Measurements from ENCODE around the gene TAX1BP1.

Gene TAX1BP1

DNA sequence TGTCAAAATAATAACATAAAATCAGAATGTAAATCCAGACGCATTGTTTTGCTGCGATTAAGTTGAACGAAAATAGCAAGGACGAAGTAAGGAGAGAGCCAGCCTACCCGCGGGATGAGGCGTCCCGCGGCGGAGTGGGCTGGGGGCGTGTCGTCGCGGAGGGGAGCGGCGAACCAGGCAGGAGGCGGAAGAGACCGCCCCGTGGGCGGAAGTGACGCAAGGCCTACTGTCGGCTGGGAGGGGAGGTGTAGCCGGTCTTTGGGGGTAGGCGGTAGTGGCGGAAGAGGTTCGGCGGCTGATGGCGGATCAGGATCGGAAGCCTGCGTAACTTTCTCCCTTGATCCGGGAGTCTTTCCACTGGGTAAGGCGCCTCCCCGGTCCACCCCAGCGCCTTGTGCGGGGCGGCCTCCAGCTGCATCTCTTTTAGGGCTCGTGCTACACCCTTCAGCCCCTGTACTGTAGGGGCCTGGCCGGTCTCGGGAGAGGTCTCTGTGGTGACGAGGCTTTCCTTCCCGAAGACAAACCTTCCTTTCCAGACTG is at the start of gene TAX1BP1:
Gene TAX1BP1, plus strand, starts transcription at position 254 of the 540 bp plus-strand sequence. CDS start 8,363 bp downstream, outside the sequence.
- Histone ChIP-seq H3K4me3 (peak within 1 kb of the TSS; percentile 88), H3K36me3 (replicated peaks) (no peaks in the 10 kb centered on the region), H3K9me3 (no peaks in the 10 kb centered on the region), H3K4me1 (peaks cover 30% of the 10 kb centered on the region), H3K27me3 (ENCODE audit: low read depth) (no peaks in the 10 kb centered on the region)
- DNase-seq (ENCODE audit: low spot score in 2 of 2): peak; percentile 92 to 97
- in situ Hi-C loops (cut with MboI; ENCODE audit: low sequenced_read_pairs): loop anchor here (10.0 kb wide), 1 partner anchor 535 kb away; the partner anchor contains the start of gene HOXA13

- DNase-seq (ENCODE audit: low spot score in 2 of 2): no peak
- Histone ChIP-seq H3K4me3 (no peak overlapping the region), H3K36me3 (replicated peaks) (no peaks in the 10 kb centered on the region), H3K27me3 (ENCODE audit: low read depth) (no peaks in the 10 kb centered on the region), H3K4me1 (no peaks in the 10 kb centered on the region), H3K9me3 (no peaks in the 10 kb centered on the region; the same call in 1 of the 2 replicates)
- in situ Hi-C loops (cut with MboI; ENCODE audit: low sequenced_read_pairs): no loop called here
Observed at GRCh38 chr7:27690649-27691048, 49.3 kb upstream of the TAX1BP1 start.

GRCh38 chr7:27693794-27694193 is 46.2 kb upstream of the TAX1BP1 start:
- no peak for DNase-seq (ENCODE audit: low spot score in 2 of 2)
- in situ Hi-C loops (cut with MboI; ENCODE audit: low sequenced_read_pairs): no loop called here

GRCh38 chr7:27695096-27695495 is 44.9 kb upstream of the TAX1BP1 start:
- no peaks in the 10 kb centered on the region for H3K9me3 ChIP-seq
- H3K4me1 ChIP-seq: no peaks in the 10 kb centered on the region
- no peak for DNase-seq (ENCODE audit: low spot score in 2 of 2)
- H3K4me3 ChIP-seq: no peak overlapping the region
- in situ Hi-C loops (cut with MboI; ENCODE audit: low sequenced_read_pairs): no loop called here
- H3K36me3 ChIP-seq (replicated peaks): no peaks in the 10 kb centered on the region
- no peaks in the 10 kb centered on the region for H3K27me3 ChIP-seq (ENCODE audit: low read depth)

More at GRCh38 chr7:27693794-27694193, 46.2 kb upstream of the TAX1BP1 start:
- no peaks in the 10 kb centered on the region for H3K9me3 ChIP-seq
- no peak overlapping the region for H3K4me3 ChIP-seq
- H3K36me3 ChIP-seq (replicated peaks): no peaks in the 10 kb centered on the region
- no peaks in the 10 kb centered on the region for H3K27me3 ChIP-seq (ENCODE audit: low read depth)
- H3K4me1 ChIP-seq: no peaks in the 10 kb centered on the region

DNA sequence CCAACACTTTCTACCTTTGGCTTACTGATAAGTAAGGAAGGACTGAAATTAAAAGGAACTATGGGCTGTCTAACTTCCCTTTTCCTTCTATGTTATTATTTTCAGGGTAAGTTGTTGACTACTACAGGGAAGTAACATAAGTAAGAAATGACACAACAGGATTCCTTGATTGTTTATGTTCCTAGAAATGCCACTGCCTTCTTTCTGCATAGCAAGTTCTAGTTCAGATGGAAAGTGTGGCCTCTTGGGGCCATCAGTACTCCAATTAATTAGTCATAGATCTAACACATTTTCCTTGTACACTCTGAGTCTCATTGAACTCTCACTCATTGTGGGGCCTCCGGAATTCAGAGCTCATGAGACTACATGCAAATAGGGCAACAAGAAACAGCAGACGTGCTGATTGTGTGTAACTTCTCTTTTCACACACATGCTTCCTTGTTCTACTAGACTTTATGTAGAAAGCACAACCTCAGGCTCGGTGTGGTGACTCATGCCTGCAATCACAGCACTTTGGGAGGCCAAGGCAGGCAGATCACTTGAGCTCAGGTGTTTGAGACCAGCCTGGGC is 42.0 kb upstream of the TAX1BP1 start:
- Histone ChIP-seq H3K9me3 (no peaks in the 10 kb centered on the region), H3K4me1 (peaks cover 6% of the 10 kb centered on the region), H3K36me3 (replicated peaks) (no peaks in the 10 kb centered on the region), H3K27me3 (ENCODE audit: low read depth) (no peaks in the 10 kb centered on the region), H3K4me3 (no peak overlapping the region)
- DNase-seq (ENCODE audit: low spot score in 2 of 2): no peak
- in situ Hi-C loops (cut with MboI; ENCODE audit: low sequenced_read_pairs): no loop called here

DNA sequence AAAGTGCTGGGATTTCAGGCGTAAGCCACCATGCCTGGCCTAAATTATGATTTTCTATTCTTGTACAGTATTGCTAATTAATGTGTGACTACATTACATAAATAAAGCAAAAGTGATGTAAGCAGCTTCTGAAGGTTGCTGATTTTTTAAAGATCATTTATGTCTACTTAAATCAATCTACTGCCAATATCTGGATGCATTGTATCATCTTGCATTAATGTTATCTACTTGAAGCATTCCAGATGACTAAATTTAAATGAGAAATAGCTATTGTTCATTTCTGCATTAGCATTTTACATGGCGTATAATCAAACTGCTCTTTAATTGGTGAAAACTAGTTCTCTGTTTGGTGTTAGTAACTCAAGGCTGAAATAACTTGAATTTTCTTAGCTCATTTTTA is 40.2 kb upstream of the TAX1BP1 start:
- Histone ChIP-seq H3K27me3 (ENCODE audit: low read depth) (no peaks in the 10 kb centered on the region), H3K4me1 (peaks cover 6% of the 10 kb centered on the region), H3K36me3 (replicated peaks) (no peaks in the 10 kb centered on the region), H3K9me3 (no peaks in the 10 kb centered on the region), H3K4me3 (no peak overlapping the region)
- DNase-seq (ENCODE audit: low spot score in 2 of 2): no peak
- in situ Hi-C loops (cut with MboI; ENCODE audit: low sequenced_read_pairs): no loop called here

- DNase-seq (ENCODE audit: low spot score in 2 of 2): no peak
- no peaks in the 10 kb centered on the region for H3K27me3 ChIP-seq (ENCODE audit: low read depth)
- no peak overlapping the region for H3K4me3 ChIP-seq
- H3K4me1 ChIP-seq: peaks cover 6% of the 10 kb centered on the region
- in situ Hi-C loops (cut with MboI; ENCODE audit: low sequenced_read_pairs): no loop called here
- H3K36me3 ChIP-seq (replicated peaks): no peaks in the 10 kb centered on the region
- H3K9me3 ChIP-seq: no peaks in the 10 kb centered on the region
Observed at GRCh38 chr7:27700501-27700900, 39.5 kb upstream of the TAX1BP1 start.

DNA sequence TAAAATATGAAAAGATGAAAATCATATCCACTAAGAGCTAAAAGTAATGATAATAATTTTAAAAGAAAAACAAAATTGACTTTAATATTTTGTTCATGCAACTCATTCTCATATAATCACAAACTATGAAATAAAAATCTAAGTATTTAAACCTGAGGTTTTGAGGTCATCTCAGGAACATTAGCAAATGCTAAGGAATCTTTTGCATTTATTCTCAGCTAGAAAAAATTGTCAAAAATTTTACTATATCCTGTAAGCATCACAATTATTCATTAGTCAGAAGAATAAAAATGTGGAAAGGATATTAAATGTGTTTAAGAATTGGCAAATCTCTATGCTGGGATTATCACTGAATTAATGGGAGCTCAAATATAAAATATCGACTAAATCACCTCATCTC is 36.8 kb upstream of the TAX1BP1 start:
- in situ Hi-C loops (cut with MboI; ENCODE audit: low sequenced_read_pairs): no loop called here
- Histone ChIP-seq H3K36me3 (replicated peaks) (no peaks in the 10 kb centered on the region), H3K4me3 (no peak overlapping the region), H3K9me3 (no peaks in the 10 kb centered on the region), H3K27me3 (ENCODE audit: low read depth) (no peaks in the 10 kb centered on the region), H3K4me1 (peaks cover 6% of the 10 kb centered on the region)
- DNase-seq (ENCODE audit: low spot score in 2 of 2): no peak

- H3K9me3 ChIP-seq: no peaks in the 10 kb centered on the region
- H3K4me1 ChIP-seq: peaks cover 6% of the 10 kb centered on the region
- no peaks in the 10 kb centered on the region for H3K27me3 ChIP-seq (ENCODE audit: low read depth)
- no peak for DNase-seq (ENCODE audit: low spot score in 2 of 2)
- no peaks in the 10 kb centered on the region for H3K36me3 ChIP-seq (replicated peaks)
- no peak overlapping the region for H3K4me3 ChIP-seq
- in situ Hi-C loops (cut with MboI; ENCODE audit: low sequenced_read_pairs): no loop called here
Observed at GRCh38 chr7:27704422-27705199, 35.4 kb upstream of the TAX1BP1 start.

DNA sequence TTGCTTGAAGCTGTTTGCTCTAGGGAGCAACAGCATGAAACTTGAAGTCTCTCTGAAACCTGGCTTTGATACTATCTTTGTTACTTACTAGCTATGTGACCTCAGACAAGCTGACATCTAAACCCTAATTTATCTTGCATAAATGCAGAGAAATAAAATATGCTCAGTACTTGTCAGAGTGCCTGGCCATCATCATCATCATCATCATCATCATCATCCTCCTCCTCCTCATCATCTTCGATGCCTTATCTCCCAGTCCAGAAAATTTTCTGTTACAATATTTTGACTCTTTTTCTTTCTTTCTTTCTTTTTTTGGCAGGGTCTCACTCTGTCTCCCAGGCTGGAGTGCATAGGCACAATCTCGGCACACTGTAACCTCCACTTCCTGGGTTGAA is 34.8 kb upstream of the TAX1BP1 start:
- H3K36me3 ChIP-seq (replicated peaks): no peaks in the 10 kb centered on the region
- in situ Hi-C loops (cut with MboI; ENCODE audit: low sequenced_read_pairs): no loop called here
- H3K4me3 ChIP-seq: no peak overlapping the region
- no peak for DNase-seq (ENCODE audit: low spot score in 2 of 2)
- H3K27me3 ChIP-seq (ENCODE audit: low read depth): no peaks in the 10 kb centered on the region
- peaks cover 6% of the 10 kb centered on the region for H3K4me1 ChIP-seq
- no peaks in the 10 kb centered on the region for H3K9me3 ChIP-seq

DNA sequence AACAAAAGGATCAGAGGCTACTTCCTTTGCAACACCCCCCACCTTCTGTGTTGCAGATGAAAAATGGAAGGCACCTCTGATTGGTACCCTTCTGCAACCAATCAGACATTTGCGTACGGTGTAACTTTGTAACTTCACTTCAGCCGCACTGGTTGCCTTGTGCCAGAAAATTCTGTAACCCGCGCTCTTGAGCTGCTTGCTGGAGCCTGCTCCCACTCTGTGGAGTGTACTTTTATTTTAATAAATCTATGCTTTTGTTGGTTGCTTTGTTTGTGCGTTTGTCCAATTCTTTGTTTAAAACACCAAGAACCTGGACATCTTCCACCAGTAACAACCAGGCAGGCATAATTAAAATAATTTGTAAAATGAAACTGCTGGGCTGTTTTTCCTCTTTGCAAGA is 31.5 kb upstream of the TAX1BP1 start:
- DNase-seq (ENCODE audit: low spot score in 2 of 2): no peak
- no peaks in the 10 kb centered on the region for H3K4me1 ChIP-seq

DNA sequence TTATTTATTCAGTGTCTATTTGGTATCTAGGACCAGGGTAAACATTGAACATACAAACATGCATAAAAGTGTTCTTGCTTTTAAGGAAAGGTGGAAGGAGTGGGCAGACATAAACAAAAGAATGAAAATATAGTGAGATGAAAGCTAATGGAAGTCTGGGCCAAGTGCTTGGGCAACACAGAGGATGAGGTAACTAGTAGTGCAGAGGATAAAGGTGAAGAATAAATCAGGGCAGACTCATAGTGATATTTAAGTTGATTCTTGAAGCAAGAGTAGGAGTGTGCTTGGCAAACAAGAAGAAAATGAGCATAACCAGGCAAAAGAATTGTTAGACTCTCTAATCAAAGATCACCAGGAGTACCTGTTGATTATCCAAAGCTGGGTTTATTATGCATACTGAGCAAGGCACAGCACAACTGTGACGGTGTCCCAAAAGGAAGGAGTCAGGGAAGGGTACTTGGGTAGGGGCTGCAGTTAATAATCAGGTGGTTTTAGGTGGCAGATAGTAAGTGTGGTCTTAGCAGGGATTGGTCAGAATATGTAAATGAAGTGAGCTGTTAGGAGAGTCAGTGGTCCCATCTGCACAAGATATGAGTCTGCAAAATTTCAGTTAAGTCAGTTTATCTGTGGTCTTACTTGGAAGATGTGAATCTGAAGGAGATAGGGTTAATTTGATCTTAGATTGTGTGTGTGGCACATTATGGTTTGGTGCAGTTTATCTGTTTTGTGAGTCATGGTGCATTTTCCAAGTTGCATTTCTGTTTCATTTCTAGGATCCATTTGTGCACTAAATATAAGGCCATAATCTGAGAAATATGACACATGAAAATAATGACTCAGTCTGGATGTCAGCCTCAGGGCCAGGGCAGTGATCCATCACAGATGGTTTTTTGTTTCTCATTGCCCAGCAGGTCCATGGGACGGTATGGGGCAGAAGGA is 30.6 kb upstream of the TAX1BP1 start:
- Histone ChIP-seq H3K9me3 (no peaks in the 10 kb centered on the region), H3K4me3 (no peak overlapping the region), H3K36me3 (replicated peaks) (no peaks in the 10 kb centered on the region), H3K27me3 (ENCODE audit: low read depth) (no peaks in the 10 kb centered on the region), H3K4me1 (no peaks in the 10 kb centered on the region)
- in situ Hi-C loops (cut with MboI; ENCODE audit: low sequenced_read_pairs): no loop called here
- no peak for DNase-seq (ENCODE audit: low spot score in 2 of 2)

More for the DNA sequence above, 31.5 kb upstream of the TAX1BP1 start:
- in situ Hi-C loops (cut with MboI; ENCODE audit: low sequenced_read_pairs): no loop called here
- H3K36me3 ChIP-seq (replicated peaks): no peaks in the 10 kb centered on the region
- H3K27me3 ChIP-seq (ENCODE audit: low read depth): no peaks in the 10 kb centered on the region
- H3K9me3 ChIP-seq: no peaks in the 10 kb centered on the region
- no peak overlapping the region for H3K4me3 ChIP-seq

DNA sequence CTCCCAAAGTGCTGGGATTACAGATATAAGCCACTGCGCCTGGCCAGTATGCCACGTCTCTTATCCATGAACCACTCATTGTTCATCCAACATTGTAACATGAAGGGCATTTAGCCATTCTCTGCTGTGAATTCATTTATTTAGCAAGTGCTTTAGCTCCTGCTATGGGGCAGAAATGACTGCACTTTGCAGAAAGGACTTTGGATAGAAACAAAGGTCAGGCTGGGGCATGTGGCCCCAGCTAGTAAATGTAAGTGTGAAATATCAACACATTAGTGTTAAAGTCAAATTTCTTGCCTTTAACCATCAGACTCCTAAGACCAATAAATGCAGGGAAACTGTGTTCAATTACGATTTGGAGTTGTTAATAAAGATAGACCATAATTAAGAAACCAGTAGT is 27.7 kb upstream of the TAX1BP1 start:
- in situ Hi-C loops (cut with MboI; ENCODE audit: low sequenced_read_pairs): no loop called here
- Histone ChIP-seq H3K9me3 (no peaks in the 10 kb centered on the region), H3K27me3 (ENCODE audit: low read depth) (no peaks in the 10 kb centered on the region), H3K36me3 (replicated peaks) (no peaks in the 10 kb centered on the region), H3K4me3 (no peak overlapping the region), H3K4me1 (peaks cover 4% of the 10 kb centered on the region; the same call in 1 of the 2 replicates)
- DNase-seq (ENCODE audit: low spot score in 2 of 2): no peak

Measured in HAP-1 (cell line).